GM12878 (cell line): ENCODE data around the gene ITSN1. TPM values are rescaled to one million over a fixed set of nuclear protein-coding genes. Genes with fewer than 3 reads are reported as not detected.

Experiments
- EP300 ChIP-seq, 2 experiments: fragments of 150-350 bp in 1 of 2; IDR thresholded peaks; 2 replicates each; pipeline ENCODE4 v1.6.1; 2011 to 2012; ENCODE audit warnings: low read depth in 2 of 2, low read length in 2 of 2, borderline replicate concordance in 1 of 2, improper control_type of control experiment in 1 of 2, inconsistent platforms in 1 of 2; ENCODE audit not compliant: control insufficient read depth in 1 of 2
- POLR2AphosphoS5 ChIP-seq: IDR thresholded peaks from 2 replicates; pipeline ENCODE4 v1.6.1; 2011; ENCODE audit warnings: mild to moderate bottlenecking, low read length, inconsistent platforms
- SPI1 ChIP-seq: IDR thresholded peaks from 2 replicates; pipeline ENCODE4 v1.6.1; 2011; ENCODE audit warnings: low read depth, mild to moderate bottlenecking, low read length, moderate library complexity, borderline replicate concordance; ENCODE audit not compliant: insufficient read depth
- ZNF207 ChIP-seq: fragments of 450-650 bp; IDR thresholded peaks from 2 replicates; pipeline ENCODE4 v1.6.1; 2014; ENCODE audit warnings: antibody characterized with exemption, mild to moderate bottlenecking, borderline replicate concordance
- polyA plus RNA-seq, 11 experiments: library from polyadenylated mRNA; depleted of rRNA in 4 of 11; unstranded in 6 of 11; stranded (reverse) in 5 of 11; fragments of >200 nt; fragmentation: Nextera tagmentation in 4 of 11; fragmentation: Illumina TruSeq in 1 of 11; extraction: Ambion mirVana in 4 of 11; extraction: Trizol in 1 of 11; gene quantifications; 1 replicate in 1 of 11; 2 replicates in 10 of 11; pipeline versions ENCODE4 v1.2.1 to v1.2.3, GENCODE V29; 2011 to 2016; ENCODE audit warnings: inconsistent platforms in 2 of 11, missing spikeins in 2 of 11, low read depth in 1 of 11
- total RNA-seq, 4 experiments: library from RNA; depleted of rRNA in 3 of 4; stranded (reverse); fragments of >200 nt in 3 of 4; fragmentation: Illumina TruSeq in 1 of 4; extraction: Trizol in 1 of 4; gene quantifications; 2 replicates each; pipeline versions ENCODE4 v1.2.1 to v1.2.3, GENCODE V29; 2013 to 2021
- TF ChIP-seq, protein P1 (sequence below): IDR thresholded peaks from 2 replicates; pipeline ENCODE4 v1.6.1; 2012; ENCODE audit warnings: improper control_type of control experiment, low read depth, low read length; ENCODE audit not compliant: insufficient replicate concordance
- TF ChIP-seq, protein P2 (sequence below): fragments of 450-650 bp; formaldehyde crosslinking; IDR thresholded peaks from 2 replicates; pipeline ENCODE4 v1.5.0; 2022; ENCODE audit warnings: mild to moderate bottlenecking, missing genetic modification characterization

ITSN1 gene
- total and polyA plus RNA-seq, 10 of the 15 experiments (the other 5 are each of a cell fraction or from before 2014, with no cell fraction given): 0.89 to 10.6 (median 4.8) TPM

DNA sequence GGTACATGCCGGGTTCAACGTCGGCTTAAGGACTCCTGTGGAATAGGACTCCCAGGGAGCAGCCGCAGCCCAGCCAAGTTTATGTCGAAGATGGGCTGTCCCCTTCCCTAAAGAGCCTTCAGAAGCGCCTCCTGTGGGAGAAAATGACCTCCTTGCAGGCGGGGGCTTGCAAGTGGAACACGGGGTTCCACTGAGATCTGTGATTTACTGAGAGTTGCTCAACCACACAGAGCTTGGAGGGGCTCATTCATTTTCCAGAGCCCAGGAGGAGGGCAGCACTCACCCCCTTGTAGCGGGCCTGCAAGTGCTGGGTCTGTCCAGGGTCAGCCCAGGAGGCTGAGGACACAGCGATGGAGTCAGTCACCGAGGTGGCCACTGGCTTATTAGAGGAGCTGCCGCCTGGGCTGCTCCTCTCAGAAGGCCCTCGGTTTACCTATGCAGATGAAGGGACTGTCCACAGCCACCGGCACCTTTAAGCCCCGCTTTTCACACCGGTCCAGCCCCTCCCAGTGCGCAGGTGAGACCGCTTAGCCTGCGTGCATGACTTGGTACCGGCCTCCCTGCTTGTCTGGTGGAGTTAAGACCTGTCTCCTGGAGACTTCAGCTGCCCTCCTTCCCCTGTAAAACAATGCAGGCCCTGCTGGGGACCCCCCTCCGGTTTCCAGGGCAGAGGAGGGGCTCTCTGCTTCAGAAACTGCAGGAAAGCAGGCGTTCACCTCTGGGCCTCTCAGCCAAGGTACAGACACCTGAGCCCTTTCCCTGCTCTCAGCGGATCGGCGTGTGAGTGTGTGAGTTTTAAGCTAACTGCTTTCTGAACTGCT is 215.8 kb downstream of the ITSN1 start (continued):
- TF ChIP-seq, protein P1, sequence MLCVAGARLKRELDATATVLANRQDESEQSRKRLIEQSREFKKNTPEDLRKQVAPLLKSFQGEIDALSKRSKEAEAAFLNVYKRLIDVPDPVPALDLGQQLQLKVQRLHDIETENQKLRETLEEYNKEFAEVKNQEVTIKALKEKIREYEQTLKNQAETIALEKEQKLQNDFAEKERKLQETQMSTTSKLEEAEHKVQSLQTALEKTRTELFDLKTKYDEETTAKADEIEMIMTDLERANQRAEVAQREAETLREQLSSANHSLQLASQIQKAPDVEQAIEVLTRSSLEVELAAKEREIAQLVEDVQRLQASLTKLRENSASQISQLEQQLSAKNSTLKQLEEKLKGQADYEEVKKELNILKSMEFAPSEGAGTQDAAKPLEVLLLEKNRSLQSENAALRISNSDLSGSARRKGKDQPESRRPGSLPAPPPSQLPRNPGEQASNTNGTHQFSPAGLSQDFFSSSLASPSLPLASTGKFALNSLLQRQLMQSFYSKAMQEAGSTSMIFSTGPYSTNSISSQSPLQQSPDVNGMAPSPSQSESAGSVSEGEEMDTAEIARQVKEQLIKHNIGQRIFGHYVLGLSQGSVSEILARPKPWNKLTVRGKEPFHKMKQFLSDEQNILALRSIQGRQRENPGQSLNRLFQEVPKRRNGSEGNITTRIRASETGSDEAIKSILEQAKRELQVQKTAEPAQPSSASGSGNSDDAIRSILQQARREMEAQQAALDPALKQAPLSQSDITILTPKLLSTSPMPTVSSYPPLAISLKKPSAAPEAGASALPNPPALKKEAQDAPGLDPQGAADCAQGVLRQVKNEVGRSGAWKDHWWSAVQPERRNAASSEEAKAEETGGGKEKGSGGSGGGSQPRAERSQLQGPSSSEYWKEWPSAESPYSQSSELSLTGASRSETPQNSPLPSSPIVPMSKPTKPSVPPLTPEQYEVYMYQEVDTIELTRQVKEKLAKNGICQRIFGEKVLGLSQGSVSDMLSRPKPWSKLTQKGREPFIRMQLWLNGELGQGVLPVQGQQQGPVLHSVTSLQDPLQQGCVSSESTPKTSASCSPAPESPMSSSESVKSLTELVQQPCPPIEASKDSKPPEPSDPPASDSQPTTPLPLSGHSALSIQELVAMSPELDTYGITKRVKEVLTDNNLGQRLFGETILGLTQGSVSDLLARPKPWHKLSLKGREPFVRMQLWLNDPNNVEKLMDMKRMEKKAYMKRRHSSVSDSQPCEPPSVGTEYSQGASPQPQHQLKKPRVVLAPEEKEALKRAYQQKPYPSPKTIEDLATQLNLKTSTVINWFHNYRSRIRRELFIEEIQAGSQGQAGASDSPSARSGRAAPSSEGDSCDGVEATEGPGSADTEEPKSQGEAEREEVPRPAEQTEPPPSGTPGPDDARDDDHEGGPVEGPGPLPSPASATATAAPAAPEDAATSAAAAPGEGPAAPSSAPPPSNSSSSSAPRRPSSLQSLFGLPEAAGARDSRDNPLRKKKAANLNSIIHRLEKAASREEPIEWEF: no peak
- TF ChIP-seq POLR2AphosphoS5 (no peak), EP300 (IDR thresholded peaks at IDR 0.05; ENCODE audit: borderline replicate concordance in 1 of 2, control insufficient read depth in 1 of 2, low read depth in 2 of 2, low read length in 2 of 2) (no peak), SPI1 (no peak), ZNF207 (no peak)
- TF ChIP-seq, protein P2, sequence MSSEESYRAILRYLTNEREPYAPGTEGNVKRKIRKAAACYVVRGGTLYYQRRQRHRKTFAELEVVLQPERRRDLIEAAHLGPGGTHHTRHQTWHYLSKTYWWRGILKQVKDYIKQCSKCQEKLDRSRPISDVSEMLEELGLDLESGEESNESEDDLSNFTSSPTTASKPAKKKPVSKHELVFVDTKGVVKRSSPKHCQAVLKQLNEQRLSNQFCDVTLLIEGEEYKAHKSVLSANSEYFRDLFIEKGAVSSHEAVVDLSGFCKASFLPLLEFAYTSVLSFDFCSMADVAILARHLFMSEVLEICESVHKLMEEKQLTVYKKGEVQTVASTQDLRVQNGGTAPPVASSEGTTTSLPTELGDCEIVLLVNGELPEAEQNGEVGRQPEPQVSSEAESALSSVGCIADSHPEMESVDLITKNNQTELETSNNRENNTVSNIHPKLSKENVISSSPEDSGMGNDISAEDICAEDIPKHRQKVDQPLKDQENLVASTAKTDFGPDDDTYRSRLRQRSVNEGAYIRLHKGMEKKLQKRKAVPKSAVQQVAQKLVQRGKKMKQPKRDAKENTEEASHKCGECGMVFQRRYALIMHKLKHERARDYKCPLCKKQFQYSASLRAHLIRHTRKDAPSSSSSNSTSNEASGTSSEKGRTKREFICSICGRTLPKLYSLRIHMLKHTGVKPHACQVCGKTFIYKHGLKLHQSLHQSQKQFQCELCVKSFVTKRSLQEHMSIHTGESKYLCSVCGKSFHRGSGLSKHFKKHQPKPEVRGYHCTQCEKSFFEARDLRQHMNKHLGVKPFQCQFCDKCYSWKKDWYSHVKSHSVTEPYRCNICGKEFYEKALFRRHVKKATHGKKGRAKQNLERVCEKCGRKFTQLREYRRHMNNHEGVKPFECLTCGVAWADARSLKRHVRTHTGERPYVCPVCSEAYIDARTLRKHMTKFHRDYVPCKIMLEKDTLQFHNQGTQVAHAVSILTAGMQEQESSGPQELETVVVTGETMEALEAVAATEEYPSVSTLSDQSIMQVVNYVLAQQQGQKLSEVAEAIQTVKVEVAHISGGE: no peak
